HG02870 (cell line): Measurements from ENCODE around the gene FLYWCH1.
"Not testable (repeated sequence)": the region's sequence is repeated elsewhere in the genome, so short reads cannot be mapped to it uniquely, and the experiment has no call there.

Experiments
- ATAC-seq: cut with Tn5 transposase; IDR thresholded peaks from one replicate; pipeline ENCODE4 v1.9.1; 2021; ENCODE audit warnings: mild to moderate bottlenecking, moderate library complexity; ENCODE audit not compliant: unreplicated experiment

Gene FLYWCH1

DNA sequence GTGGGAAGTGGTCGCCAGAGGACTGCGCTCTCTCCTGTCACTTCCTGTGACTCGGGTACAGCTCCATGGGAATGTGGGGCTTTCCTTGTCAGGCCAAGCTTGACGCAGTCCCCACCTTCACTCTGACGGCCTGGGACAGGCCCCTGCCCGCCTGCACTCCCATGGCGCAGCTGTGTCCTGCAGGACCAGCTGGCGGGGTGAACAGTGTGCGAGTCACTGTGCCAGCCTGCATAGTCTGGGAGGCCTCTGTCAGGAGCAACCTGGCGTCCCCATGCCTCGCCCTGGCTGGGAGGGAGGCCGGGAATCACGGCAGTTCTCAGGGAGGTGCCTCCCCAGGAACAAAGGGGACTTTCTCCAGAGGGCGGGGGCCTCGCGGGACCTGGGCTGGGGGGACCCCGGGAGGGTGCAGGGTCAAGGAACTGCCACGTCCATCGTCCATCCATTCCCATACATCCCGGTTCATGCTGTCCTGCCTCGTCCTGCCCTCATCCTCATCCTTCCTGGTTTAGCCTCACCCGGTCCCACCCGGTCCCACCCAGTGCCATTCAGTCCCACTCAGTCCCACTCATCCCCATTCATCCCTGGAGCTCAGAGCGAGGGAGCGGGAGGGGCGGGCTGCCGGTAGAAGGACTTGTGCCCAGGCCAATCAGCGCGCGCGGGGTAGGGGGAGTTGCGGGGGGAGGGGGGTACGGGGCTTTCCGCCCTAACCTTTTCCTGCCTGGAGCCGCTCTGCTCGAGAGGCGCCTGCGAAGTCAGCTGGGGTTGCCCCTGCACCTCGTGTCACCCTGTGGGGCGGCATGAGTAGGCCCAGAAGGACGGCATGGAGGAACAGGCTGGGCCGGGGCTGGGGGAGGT lies 13.4 kb downstream of the FLYWCH1 start:
- ATAC-seq = no peak

DNA sequence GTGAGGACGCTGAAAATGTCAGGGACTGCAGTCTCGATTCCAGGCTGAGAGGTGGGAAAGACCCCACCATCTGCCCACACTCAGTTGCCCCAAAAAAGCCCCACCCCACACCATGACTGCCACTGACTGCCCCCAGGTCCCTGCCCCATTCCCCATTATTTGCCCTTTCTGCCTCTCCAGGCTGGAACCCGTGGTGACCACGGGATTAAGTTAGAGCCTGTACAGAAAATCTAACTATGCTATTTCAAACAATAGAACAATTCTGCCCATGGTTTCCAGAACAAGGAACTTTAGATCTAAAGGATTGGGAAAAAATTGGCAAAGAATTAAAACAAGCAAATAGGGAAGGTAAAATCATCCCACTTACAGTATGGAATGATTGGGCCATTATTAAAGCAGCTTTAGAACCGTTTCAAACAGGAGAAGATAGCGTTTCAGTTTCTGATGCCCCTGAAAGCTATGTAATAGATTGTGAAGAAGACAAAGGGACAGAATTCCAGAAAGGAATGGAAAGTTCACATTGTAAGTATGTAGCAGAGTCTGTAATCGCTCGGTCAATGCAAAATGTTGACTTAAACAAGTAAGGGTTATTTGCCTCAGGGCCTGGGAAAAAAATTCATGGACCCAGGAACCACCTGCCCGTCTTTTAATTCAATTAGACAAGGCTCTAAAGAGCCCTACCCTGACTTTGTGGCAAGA lies 14.4 kb downstream of the FLYWCH1 start:
- no peak for ATAC-seq

DNA sequence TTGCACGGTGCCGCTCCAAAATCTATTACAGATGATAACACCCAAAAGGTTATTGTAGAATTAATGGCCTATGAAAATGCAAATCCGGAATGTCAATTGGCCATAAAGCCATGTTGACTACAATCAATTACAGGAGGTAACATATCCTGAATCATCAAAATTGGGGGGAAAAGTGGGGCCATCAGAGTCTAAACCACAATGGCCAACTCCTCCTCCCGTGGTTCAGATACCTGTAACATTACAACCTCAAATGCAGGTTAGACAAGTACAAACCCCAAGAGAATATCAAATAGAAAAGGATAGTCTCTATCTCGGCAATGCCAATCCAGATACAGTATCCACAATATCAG lies 14.9 kb downstream of the FLYWCH1 start:
- ATAC-seq = no peak

DNA sequence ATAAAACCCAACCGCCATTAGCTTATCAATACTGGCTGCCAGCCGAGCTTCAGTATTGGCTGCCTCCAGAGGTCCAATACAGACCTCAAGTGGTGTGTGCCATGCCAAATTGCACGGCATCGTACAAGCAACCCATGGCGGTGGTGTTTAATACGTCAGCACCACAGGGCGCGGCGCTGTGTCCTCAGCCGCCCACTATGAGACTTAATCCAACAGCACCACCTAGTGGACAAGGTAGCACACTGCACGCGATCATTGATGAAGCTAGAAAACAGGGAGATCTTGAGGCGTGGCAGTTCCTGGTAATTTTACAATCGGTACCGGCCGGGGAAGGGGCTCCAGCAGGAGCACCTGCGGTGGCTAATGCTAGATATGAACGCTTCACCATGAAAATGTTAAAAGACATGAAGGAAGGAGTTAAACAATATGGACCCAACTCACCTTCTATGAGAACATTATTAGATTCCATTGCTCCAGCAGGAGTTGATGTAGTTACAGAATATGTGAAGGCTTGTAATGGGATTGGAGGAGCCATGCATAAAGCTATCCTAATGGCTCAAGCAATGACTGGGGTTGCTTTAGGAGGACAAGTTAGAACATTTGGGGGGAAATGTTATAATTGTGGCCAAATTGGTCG lies 15.4 kb downstream of the FLYWCH1 start:
- ATAC-seq = no peak

DNA sequence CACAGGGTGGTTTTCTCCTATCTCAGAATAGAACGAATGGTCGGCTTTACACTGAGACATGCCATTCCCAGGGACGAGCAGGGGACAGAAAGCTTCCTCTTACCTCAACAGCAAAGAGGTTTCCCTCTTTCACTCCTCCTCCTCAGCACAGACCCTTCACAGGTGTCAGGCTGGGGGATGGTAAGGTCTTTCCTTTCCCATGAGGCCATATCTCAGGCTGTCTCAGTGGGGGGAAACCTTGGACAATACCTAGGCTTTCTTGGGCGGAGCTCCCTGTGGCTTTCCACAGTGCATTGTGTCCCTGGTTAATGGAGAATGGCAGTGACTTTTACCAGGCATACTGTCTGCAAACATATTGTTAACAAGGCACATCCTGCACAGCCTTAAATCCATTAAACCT lies 16.4 kb downstream of the FLYWCH1 start:
- not testable (repeated sequence) for ATAC-seq

DNA sequence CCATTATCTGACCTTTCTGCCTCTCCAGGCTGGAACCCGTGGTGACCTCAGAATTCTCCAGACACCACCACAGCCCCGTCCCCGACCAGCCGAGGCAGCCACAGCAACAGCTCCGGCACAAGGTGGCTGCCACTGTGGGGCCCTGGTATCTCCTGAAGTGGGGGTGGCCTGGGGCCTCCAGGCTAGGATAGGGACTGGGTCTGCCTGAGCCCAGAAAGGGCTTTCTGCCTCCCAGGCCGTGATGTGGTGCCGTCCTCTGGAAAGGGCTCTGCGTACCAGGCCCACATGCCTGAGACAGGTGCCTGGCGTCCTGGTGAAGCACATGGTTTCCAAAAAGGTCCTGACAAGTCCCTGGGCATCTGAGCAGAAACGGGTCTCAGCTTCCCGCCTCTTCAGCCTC lies 17.1 kb downstream of the FLYWCH1 start:
- ATAC-seq = no peak

DNA sequence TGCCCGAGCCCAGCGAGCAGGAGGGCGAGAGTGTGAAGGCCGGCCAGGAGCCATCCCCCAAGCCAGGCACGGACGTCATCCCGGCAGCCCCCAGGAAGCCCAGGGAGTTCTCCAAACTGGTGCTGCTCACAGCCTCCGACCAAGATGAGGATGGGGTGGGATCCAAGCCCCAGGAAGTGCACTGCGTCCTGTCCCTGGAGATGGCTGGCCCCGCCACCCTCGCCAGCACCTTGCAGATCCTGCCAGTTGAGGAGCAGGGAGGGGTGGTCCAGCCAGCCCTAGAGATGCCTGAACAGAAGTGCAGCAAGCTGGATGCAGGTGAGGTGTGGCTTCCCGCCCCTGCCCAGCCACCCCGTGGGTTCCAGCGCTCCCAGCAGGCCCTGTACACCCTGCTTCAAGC lies 18.0 kb downstream of the FLYWCH1 start:
- ATAC-seq = no peak

DNA sequence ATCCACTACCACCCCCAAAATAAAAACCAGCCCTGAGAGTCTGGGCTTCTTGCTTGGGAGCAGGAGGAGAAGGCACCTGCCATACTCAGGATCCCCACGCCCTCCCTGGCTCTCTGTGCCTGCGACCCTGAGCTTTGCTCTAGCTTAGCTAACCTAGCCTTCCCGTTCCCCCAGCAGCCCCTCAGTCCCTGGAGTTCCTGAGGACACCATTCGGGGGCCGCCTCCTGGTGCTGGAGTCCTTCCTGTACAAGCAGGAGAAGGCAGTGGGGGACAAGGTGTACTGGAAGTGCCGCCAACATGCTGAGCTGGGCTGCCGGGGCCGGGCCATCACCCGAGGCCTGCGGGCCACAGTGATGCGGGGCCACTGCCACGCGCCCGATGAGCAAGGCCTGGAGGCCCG lies 18.5 kb downstream of the FLYWCH1 start:
- no peak for ATAC-seq

DNA sequence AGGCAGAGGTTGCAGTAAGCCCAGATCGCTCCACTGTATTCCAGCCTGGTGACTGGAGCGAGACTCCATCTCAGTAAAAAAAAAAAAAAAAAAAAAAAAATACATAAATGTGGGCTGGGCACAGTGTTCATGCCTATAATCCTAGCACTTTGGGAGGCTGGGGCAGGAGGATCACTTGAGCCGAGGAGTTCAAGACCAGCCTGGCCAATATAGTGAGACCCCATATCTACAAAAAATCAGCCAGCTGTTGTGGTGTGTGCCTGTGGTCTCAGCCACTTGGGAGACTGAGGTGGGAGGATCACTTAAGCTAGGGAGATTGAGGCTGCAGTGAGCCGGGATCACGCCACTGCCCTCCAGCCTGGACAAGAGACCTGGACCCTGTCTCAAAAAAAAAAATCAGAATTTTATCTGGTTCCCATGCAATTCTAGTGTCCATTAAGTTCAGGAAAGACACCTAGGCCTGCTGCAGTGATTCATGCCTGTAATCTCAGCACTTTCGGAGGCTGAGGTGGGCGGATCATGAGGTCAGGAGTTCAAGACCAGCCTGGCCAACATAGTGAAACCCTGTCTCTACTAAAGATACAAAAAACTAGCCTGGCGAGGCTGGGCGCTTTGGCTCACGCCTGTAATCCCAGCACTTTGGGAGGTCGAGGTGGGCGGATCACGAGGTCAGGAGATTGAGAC lies 19.6 kb downstream of the FLYWCH1 start:
- ATAC-seq = not testable (repeated sequence)

DNA sequence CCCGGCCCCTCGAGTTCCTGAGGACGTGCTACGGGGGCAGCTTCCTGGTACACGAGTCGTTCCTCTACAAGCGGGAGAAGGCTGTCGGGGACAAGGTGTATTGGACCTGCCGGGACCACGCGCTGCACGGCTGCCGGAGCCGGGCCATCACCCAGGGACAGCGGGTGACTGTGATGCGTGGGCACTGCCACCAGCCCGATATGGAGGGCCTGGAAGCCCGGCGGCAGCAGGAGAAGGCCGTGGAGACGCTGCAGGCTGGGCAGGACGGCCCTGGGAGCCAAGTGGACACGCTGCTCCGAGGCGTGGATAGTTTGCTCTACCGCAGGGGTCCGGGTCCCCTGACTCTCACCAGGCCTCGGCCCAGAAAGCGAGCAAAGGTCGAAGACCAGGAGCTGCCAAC lies 21.4 kb downstream of the FLYWCH1 start:
- ATAC-seq = no peak

DNA sequence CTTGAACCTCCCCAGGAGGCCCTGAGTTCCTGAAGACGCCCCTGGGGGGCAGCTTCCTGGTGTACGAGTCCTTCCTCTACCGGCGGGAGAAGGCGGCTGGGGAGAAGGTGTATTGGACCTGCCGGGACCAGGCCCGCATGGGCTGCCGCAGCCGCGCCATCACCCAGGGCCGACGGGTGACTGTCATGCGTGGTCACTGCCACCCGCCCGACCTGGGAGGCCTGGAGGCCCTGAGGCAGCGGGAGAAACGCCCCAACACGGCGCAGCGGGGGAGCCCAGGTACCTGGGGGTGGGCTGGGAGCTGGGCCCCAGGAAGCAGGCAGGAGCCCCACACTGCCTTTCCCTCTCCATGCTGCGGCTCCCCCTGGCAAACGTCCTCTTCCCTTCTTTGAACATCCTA lies 22.0 kb downstream of the FLYWCH1 start:
- no peak for ATAC-seq

DNA sequence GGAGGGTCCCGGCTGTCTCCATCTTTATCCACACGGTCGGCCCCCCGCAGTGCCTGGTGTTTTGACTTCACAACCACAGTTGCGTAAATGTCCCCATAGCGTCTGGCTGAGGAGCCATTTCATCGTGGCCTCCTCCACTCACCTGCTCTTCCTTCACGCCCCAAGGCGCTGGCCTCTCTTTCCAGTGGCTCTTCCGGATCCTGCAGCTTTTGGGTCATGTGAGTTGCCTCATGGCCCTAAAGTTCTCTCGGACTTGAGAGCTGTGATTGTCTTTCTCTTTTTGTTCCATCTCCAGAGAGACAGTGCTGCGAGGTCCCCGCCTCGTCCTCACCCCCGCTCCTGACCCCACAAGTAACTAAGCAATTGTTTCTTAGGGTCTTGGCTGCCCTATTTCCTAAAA lies 22.7 kb downstream of the FLYWCH1 start:
- ATAC-seq = no peak

DNA sequence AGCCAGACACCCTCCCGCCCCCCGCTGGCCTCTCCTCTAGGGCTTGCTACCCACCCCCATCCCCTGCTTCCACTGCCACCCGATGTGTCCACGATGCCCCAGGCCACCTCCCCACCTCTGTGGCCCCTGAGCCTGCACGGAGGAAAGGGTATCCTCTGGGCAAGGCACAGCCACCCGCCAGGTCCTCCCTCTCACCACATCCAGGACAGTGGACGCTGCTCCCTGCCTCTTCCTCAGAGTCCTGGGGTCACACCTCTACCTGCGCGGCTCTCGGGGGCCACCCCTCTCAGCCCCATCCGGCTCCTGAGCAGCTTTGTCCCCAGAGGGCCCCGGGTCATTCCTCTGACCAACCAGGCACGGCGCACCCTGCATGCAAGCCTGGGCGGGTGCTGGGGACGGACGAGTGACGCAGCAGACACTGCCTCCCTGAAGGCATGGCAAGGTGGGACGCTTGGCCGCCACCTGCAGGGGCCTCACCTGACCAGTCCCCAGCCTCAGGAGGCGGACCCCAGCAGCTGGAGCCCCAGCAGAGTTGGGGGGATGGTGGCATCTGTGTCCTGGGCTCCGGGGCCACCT lies 24.8 kb downstream of the FLYWCH1 start:
- ATAC-seq = no peak

DNA sequence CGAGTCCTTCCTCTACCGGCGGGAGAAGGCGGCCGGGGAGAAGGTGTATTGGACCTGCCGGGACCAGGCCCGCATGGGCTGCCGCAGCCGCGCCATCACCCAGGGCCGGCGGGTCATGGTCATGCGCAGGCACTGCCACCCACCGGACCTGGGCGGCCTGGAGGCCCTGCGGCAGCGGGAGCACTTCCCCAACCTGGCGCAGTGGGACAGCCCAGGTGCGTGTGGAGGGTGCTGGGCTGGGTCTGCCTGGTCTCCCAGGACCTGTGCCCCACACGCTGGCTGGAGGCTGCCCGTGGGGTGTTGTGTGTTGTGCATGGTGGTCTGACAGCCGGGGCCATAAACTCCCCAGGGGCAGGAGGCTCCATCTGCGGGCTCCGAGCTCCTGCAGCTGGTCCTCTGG lies 25.4 kb downstream of the FLYWCH1 start:
- ATAC-seq = no peak

DNA sequence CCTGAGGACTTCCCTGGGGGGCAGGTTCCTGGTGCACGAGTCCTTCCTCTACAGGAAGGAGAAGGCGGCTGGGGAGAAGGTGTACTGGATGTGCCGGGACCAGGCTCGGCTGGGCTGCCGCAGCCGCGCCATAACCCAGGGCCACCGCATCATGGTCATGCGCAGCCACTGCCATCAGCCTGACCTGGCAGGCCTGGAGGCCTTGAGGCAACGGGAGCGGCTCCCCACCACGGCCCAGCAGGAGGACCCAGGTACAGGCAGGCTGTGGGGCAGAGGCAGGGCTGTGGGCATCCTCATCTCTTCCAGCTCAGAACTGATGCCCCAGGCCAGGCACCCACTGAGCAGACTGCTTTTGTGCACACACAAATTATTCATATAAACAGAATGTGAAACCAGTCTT lies 26.5 kb downstream of the FLYWCH1 start:
- ATAC-seq = no peak

DNA sequence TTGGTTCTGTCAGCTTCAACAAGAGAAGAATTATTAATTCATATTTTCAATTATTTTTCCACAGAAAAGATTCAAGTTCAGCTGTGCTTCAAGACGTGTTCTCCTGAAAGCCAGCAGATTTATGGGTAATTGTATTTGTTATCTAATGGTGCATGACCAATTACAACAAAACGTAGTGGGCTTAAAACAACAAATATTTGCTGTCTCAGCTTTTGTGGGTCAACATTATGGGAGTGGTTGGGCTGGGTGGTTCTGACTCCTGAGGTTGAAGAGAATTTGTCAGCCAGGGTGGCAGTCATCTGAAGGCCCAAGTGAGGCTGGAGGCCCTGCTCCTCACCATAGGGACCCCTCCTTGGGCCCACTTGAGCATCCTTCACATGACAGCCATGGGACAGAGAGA lies 28.2 kb downstream of the FLYWCH1 start:
- ATAC-seq = no peak

DNA sequence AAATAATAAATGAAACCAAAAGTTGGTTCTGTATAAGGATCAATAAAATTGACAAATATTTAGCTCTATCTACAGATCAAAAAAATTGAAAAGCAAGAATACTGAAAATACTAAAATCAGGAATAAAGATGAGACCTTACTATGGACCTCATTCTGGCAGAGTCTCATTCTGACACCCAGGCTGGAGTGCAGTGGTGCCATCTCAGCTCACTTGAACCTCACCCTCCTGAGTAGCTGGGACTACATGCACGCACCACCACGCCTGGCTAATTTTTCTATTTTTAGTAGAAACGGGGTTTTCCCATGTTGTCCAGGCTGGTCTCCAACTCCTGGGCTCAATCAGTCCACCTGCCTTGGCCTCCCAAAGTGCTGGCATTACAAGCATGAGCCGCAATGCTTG lies 30.3 kb downstream of the FLYWCH1 start:
- no peak for ATAC-seq

DNA sequence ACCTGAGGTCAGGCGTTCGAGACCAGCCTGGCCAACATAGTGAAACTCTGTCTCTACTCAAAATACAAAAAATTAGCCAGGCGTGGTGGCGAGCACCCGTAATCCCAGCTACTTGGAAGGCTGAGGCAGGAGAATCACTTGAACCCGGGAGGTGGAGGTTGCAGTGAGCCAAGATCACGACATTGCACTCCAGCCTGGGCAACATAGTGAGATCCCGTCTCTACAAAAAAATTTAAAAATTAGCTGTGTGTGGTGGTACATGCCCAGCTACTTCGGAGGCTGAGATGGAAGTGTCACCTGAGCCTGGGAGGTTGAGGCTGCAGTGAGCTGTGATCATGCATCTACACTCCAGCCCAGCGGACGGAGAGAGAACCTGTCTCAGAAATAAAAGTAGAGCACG lies 32.0 kb downstream of the FLYWCH1 start:
- ATAC-seq = not testable (repeated sequence)

DNA sequence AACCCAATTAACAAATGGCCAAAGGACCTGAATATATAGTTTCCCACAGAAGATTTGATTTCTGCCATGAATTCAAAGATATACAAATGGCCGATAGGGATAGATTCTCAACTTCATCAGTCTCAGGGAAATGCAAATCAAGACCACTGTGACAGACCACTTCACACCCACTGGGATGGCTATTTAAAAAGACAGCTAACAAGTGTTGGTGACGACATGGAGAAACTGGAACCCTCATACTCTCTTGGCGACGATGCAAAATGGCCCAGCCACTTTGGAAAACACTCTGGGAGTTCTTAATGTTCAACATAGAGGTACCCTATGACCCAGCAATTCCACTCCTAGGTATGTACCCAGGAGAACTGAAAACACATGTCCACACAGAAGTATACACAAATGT lies 34.9 kb downstream of the FLYWCH1 start:
- ATAC-seq = no peak

DNA sequence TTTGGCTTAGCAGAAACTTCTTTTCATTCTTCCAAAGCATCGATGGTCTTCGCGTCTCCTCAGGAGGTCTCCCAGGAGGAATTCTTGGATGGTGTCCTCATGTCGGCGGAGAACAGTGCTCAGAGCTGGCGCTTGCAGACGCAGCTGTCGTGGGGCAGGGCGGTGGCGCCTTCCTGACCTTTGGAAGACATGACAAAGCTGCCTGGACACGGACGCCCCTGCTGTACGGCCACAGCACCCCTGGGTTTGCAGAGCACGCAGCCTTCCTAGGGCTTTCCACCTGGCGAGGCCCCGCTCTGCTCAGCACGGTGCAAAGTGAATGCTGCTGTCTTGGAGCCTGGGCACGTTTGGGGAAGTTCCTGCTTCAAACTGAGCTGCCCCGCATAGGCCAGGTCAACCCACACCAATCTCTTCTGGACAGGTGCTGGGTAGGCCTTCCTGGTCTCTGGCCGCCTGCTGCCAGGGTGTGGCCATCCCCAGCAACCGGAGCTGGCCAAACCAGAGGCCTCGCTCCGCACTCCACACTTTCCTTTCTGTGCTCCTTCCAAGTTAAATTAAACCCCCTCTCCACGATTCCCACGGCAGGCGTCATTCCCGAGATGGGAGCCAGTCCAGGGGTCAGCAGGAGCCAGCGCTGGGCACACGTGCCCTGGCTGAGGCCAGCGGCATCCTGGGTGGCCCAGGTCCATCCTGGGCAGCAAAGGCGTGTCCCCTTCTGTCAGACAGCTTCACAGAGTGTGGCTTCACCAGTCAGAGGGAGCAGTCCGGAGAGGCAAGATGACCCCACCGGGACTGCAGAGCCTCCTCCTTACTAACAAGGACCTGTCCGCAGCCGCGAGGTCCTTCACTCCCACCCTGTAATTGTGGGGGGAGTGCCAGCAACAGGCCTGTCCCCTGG lies 37.3 kb downstream of the FLYWCH1 start:
- ATAC-seq = no peak
